ENCODE results near the gene PCIF1.
"Not testable (repeated sequence)": the region's sequence is repeated elsewhere in the genome, so short reads cannot be mapped to it uniquely, and the experiment has no call there.

PCIF1 gene

DNA sequence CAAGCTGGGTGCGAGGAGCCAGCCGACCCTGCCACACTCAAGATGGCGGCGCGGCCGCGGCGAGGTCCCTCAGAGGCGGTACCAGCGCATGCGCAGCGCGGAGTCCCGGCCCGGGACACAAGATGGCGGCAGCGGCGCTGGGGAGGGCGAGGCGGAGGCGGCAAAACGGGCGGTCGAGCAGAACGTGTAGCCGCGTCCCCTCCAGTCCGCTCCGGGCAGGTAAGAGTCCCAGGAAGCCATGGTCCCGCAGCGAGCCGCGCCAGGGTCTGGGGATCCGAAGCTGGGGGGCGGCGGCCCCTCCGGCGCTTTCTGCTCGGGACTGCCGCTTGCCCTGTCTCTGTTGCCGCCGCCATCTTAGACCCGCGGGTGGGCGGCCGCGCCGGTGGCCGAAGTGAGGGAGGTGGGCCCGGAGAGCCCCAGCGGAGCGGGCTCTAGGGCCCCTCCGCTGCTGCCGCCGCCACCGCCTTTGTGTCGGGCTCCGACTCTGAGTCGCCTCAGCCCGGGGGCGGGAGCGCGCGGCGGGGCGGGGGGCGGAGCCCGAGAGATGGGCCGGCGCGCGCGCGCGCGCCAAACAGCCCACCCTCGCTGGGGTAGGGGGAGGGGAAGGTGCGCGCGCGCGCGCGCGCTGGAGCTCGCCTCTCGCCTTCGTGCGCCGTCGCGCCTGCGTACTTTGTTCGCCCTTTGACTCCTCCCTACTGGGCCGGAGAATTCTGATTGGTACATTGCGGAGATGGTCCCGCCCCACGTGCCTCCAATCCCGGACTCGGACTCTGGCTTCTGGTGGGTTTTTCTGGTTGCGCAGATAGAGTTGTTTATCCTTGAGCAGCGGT is at the start of gene PCIF1:
TSS of gene PCIF1 (plus strand) at position 98 of the 830 bp plus-strand sequence. CDS start 4,317 bp downstream, outside the sequence.
- DNase-seq (ENCODE audit: low read depth in 2 of 2) = peak; percentile 95 to 98

- DNase-seq (ENCODE audit: low read depth in 2 of 2) = no peak
Observed at GRCh38 chr20:45886590-45887345, 47.7 kb upstream of the PCIF1 start.

DNA sequence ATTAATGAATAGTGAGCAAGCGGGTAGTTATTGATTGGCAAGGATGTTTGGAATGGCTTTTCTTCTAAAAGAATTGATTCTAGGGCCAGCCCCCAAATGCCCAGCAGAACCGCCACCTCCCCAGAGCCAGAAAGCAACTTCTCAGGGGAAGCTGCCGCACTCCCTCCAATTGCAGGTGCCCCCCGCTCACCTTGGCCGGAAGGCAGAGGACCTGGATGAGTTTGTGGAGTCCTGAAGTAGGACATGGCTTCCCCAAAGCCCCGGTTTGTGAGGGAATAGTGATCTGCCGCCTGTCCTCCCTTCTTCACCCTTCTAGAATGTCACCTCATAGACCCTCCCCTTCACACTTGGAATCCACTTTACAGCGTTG is 47.2 kb upstream of the PCIF1 start, which contains the start of gene SPATA25:
TSS of gene SPATA25 (minus strand) at position 277 of the 370 bp plus-strand sequence. CDS start at position 245, 32 bp downstream.
- DNase-seq (ENCODE audit: low read depth in 2 of 2) = no peak

GRCh38 chr20:45888681-45889080 is 45.8 kb upstream of the PCIF1 start:
- no peak for DNase-seq (ENCODE audit: low read depth in 2 of 2)

- DNase-seq (ENCODE audit: low read depth in 2 of 2) = no peak
Observed at GRCh38 chr20:45890077-45890984, 44.2 kb upstream of the PCIF1 start.

- peak; percentile 63 to 73 for DNase-seq (ENCODE audit: low read depth in 2 of 2)
Observed at GRCh38 chr20:45890985-45891983, 43.2 kb upstream of the PCIF1 start, which contains the start of the genes CTSA and NEURL2. Gene CTSA (plus strand): TSS chr20:45891335. CDS start chr20:45891569, 234 bp downstream. Gene NEURL2 (minus strand): TSS chr20:45891208. CDS start chr20:45890991, 217 bp downstream.

DNA sequence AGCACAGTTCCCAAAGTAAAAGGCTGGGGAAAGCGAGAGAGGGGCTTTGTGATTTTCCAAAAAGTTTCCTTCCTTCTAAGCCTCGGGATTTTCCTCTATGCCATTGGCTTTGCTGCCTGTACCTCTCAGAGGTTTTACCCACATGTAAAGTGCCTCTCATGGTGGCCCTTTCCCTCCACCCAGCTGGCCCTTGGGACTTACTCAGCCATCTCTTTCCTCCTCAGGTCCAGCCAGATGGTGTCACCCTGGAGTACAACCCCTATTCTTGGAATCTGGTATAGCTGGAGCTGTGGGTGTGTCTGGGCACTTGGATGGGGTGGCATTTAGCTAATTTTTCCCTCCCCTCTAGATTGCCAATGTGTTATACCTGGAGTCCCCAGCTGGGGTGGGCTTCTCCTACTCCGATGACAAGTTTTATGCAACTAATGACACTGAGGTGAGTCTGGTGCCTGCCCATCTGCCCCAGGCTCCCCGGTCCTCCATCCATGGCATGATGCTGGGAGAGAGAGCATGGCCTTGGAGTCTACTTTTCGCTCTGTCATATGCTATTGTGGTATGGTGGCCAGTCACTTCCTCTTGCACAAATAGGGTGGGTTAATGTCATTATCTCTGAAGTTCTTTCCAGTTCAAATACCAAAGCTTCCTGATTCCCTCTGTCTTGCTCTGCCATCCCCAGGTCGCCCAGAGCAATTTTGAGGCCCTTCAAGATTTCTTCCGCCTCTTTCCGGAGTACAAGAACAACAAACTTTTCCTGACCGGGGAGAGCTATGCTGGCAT is 42.2 kb upstream of the PCIF1 start:
- DNase-seq (ENCODE audit: low read depth in 2 of 2) = no peak

DNA sequence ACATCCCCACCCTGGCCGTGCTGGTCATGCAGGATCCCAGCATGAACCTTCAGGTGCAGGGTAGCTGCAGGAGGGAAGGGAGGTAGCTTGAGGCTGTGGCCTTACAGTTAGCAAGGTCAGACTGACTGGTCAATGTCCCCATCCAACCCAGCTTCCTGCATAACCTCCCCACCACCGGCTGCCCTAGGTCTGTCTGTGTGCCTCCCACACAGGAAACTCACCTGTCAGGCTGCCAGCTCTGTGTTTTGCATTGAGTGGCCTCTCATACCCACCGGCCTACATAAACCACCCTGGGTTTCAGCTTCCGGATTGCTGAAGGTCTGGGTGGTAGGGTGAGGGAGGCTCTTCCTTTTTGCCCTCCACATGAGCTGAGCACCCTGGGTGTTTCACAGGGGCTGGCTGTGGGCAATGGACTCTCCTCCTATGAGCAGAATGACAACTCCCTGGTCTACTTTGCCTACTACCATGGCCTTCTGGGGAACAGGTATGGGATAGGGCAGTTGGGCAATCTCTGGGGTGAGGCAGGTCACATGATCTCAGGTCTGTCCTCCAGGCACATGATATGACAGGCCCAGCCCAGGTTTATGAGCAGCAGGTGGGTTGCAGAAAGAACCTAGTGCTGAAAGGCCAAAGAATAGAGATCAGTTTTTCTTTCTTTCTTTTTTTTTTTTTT is 41.5 kb upstream of the PCIF1 start:
- no peak for DNase-seq (ENCODE audit: low read depth in 2 of 2)

GRCh38 chr20:45893831-45894230 is 40.7 kb upstream of the PCIF1 start:
- DNase-seq (ENCODE audit: low read depth in 2 of 2) = no peak

- no peak for DNase-seq (ENCODE audit: low read depth in 2 of 2)
Observed at GRCh38 chr20:45894797-45895196, 39.7 kb upstream of the PCIF1 start.

- DNase-seq (ENCODE audit: low read depth in 2 of 2) = no peak
Observed at GRCh38 chr20:45896641-45897161, 37.8 kb upstream of the PCIF1 start.

GRCh38 chr20:45897289-45897688 is 37.2 kb upstream of the PCIF1 start:
- DNase-seq (ENCODE audit: low read depth in 2 of 2) = no peak

- DNase-seq (ENCODE audit: low read depth in 2 of 2) = no peak
Observed at GRCh38 chr20:45897692-45898091, 36.8 kb upstream of the PCIF1 start.

DNA sequence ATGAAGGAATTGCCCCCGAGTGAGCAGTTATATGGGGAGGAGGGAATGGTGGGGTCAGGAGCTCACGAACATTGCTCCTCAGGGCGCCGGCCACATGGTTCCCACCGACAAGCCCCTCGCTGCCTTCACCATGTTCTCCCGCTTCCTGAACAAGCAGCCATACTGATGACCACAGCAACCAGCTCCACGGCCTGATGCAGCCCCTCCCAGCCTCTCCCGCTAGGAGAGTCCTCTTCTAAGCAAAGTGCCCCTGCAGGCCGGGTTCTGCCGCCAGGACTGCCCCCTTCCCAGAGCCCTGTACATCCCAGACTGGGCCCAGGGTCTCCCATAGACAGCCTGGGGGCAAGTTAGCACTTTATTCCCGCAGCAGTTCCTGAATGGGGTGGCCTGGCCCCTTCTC is 36.2 kb upstream of the PCIF1 start:
- DNase-seq (ENCODE audit: low read depth in 2 of 2) = no peak

GRCh38 chr20:45899046-45899835 is 35.2 kb upstream of the PCIF1 start:
- no peak for DNase-seq (ENCODE audit: low read depth in 2 of 2)

- not testable (repeated sequence) for DNase-seq (ENCODE audit: low read depth in 2 of 2)
Observed at GRCh38 chr20:45901332-45901731, 33.2 kb upstream of the PCIF1 start.

- no peak for DNase-seq (ENCODE audit: low read depth in 2 of 2)
Observed at GRCh38 chr20:45902199-45902701, 32.2 kb upstream of the PCIF1 start.
